ENCODE results near the gene KIR2DL4.
"Not testable (repeated sequence)": the region's sequence is repeated elsewhere in the genome, so short reads cannot be mapped to it uniquely, and the experiment has no call there.

DNA sequence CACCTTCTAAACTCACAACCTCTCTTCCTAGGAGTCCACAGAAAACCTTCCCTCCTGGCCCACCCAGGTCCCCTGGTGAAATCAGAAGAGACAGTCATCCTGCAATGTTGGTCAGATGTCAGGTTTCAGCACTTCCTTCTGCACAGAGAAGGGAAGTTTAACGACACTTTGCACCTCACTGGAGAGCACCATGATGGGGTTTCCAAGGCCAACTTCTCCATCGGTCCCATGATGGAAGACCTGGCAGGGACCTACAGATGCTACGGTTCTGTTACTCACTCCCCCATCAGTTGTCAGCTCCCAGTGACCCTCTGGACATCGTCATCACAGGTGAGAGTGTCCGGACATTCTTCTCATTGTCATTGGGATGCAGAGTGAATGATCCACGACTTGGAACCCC lies 44.8 kb upstream of the KIR2DL4 start:
- TF ChIP-seq EZH2 (IDR thresholded peaks at IDR 0.05); POLR2AphosphoS5 (IDR thresholded peaks at IDR 0.05; ENCODE audit: borderline replicate concordance, low read depth, low read length); FOXP2 (optimal IDR thresholded peaks at IDR 0.05; ENCODE audit: control extremely low read depth, extremely low read length, insufficient read depth): not testable (repeated sequence)

Data from SK-N-MC (cell line).